Subcutaneous adipose tissue (tissue), 4 donors: ENCODE data around the gene DLX1. TPM values are rescaled to one million over a fixed set of nuclear protein-coding genes. Genes with fewer than 3 reads are reported as not detected.

Experiments
- CTCF ChIP-seq: fragments of 450-650 bp; IDR thresholded peaks from one replicate; pipeline ENCODE4 v1.5.1; 2016; ENCODE audit warnings: low read depth, mild to moderate bottlenecking, control low read depth, antibody characterized with exemption, moderate library complexity
- total RNA-seq, 4 donors: library from RNA; depleted of rRNA; stranded (reverse); fragments of >200 nt; gene quantifications; one replicate each; pipeline ENCODE4 v1.1.0, GENCODE V29; 2016

DLX1 gene
- total RNA-seq, 4 donors from 2014 or later, result not detected

GRCh38 chr2:172098650-172099471 lies 13.6 kb downstream of the DLX1 start:
- TF ChIP-seq CTCF, result no peak

GRCh38 chr2:172099472-172100079 lies 14.3 kb downstream of the DLX1 start:
- no peak for TF ChIP-seq CTCF

GRCh38 chr2:172100080-172100934 lies 15.0 kb downstream of the DLX1 start:
- TF ChIP-seq CTCF, result no peak

- no peak for TF ChIP-seq CTCF
Observed at GRCh38 chr2:172100935-172101820, 15.9 kb downstream of the DLX1 start.

GRCh38 chr2:172101821-172102390 lies 16.6 kb downstream of the DLX1 start:
- TF ChIP-seq CTCF, result no peak

- TF ChIP-seq CTCF, result no peak
Observed at GRCh38 chr2:172102391-172103359, 17.4 kb downstream of the DLX1 start, which contains the start of gene DLX2. Gene DLX2, minus strand, starts transcription at chr2:172102900. Its CDS starts 362 bp downstream, at chr2:172102538.
